Keratinocyte (primary cell): Measurements from ENCODE around the gene FTCD. TPM values are rescaled to one million over a fixed set of nuclear protein-coding genes. Genes with fewer than 3 reads are reported as not detected.

Experiments
- DNase-seq: peaks from one replicate; pipeline ENCODE4 v3.0.0-alpha.2; 2011; ENCODE audit warnings: low read depth, missing footprints, low spot score
- FAIRE-seq: peaks from 2 replicates; lab custom pipeline; 2011; peaks lifted over from hg19 to GRCh38; lab: Jason Lieb, UNC
- H2AFZ ChIP-seq: 2 replicates; pipeline ENCODE4 v1.6.0; 2012; ENCODE audit warnings: low read length, control low read depth, inconsistent platforms; ENCODE audit not compliant: control insufficient read depth
- H3K27ac ChIP-seq: 2 replicates; pipeline ENCODE4 v1.5.1; 2011; ENCODE audit warnings: low read length; ENCODE audit not compliant: control insufficient read depth, insufficient read depth
- H3K27me3 ChIP-seq: 3 replicates; pipeline ENCODE4 v1.6.0; 2011; ENCODE audit warnings: low read length; ENCODE audit not compliant: control insufficient read depth, insufficient read depth; ENCODE audit errors: extremely low read depth
- H3K36me3 ChIP-seq, 2 experiments: 2 replicates in 1 of 2; 3 replicates in 1 of 2; pipeline ENCODE4 v1.5.1; 2011; ENCODE audit warnings: low read length in 2 of 2, mild to moderate bottlenecking in 1 of 2; ENCODE audit not compliant: control insufficient read depth in 2 of 2, insufficient read depth in 2 of 2; ENCODE audit errors: extremely low read depth in 1 of 2
- H3K4me1 ChIP-seq: 3 replicates; pipeline ENCODE4 v1.5.1; 2011; ENCODE audit warnings: low read length; ENCODE audit not compliant: control insufficient read depth, insufficient read depth; ENCODE audit errors: extremely low read depth
- H3K4me2 ChIP-seq: 3 replicates; pipeline ENCODE4 v1.6.0; 2011; ENCODE audit warnings: low read depth, low read length; ENCODE audit not compliant: control insufficient read depth, insufficient read depth; ENCODE audit errors: extremely low read depth
- H3K4me3 ChIP-seq, 3 experiments: fragments of 200-600 bp in 1 of 3; sonication (generic) in 1 of 3; 2 replicates in 2 of 3; 3 replicates in 1 of 3; pipeline ENCODE4 v1.5.1; 2011 to 2016; ENCODE audit warnings: low read length in 3 of 3, mild to moderate bottlenecking in 3 of 3, control low read depth in 2 of 3, inconsistent platforms in 1 of 3, low read depth in 1 of 3, mixed read lengths in 1 of 3, mixed run types in 1 of 3, moderate library complexity in 1 of 3; ENCODE audit not compliant: control insufficient read depth in 2 of 3, insufficient read depth in 2 of 3; ENCODE audit errors: extremely low read depth in 1 of 3
- H3K79me2 ChIP-seq: 2 replicates; pipeline ENCODE4 v1.6.0; 2012; ENCODE audit warnings: low read length; ENCODE audit not compliant: control insufficient read depth, insufficient read depth
- H3K9ac ChIP-seq: 3 replicates; pipeline ENCODE4 v1.6.0; 2011; ENCODE audit warnings: low read length; ENCODE audit not compliant: control insufficient read depth, insufficient read depth; ENCODE audit errors: extremely low read depth
- H3K9me1 ChIP-seq: 3 replicates; pipeline ENCODE4 v1.6.0; 2011; ENCODE audit warnings: low read length; ENCODE audit not compliant: control insufficient read depth, insufficient read depth; ENCODE audit errors: extremely low read depth
- H3K9me3 ChIP-seq: 2 replicates; pipeline ENCODE4 v1.5.1; 2012; ENCODE audit warnings: low read depth, low read length; ENCODE audit not compliant: control insufficient read depth
- H4K20me1 ChIP-seq: 3 replicates; pipeline ENCODE4 v1.6.0; 2011; ENCODE audit warnings: low read length; ENCODE audit not compliant: control insufficient read depth, insufficient read depth; ENCODE audit errors: extremely low read depth
- CTCF ChIP-seq, 3 experiments: IDR thresholded peaks in 1 of 3; conservative IDR thresholded peaks in 1 of 3; optimal IDR thresholded peaks in 1 of 3; 2 replicates in 2 of 3; 3 replicates in 1 of 3; pipeline versions ENCODE3 to v1.5.1; 2011; ENCODE audit warnings: low read length in 3 of 3, mild to moderate bottlenecking in 3 of 3, moderate library complexity in 2 of 3, control low read depth in 1 of 3, inconsistent platforms in 1 of 3; ENCODE audit not compliant: insufficient read depth in 2 of 3; ENCODE audit errors: extremely low read depth in 1 of 3
- EZH2 ChIP-seq: IDR thresholded peaks from one replicate; pipeline ENCODE4 v1.6.1; 2012; ENCODE audit warnings: inconsistent platforms, mild to moderate bottlenecking, low read length, moderate library complexity
- dilution Hi-C: fragments of 300-500 bp; cut with MboI; formaldehyde crosslinking; loops from one replicate; pipeline ENCODE4 v1.7.0; 2020; ENCODE audit warnings: low sequenced_read_pairs; ENCODE audit not compliant: extremely low pct_ligation_motif_present
- polyA plus RNA-seq, 5 experiments: library from polyadenylated mRNA; depleted of rRNA in 3 of 5; stranded (reverse) in 3 of 5; stranded (forward) in 1 of 5; unstranded in 1 of 5; fragments of >200 nt; gene quantifications; 1 replicate in 1 of 5; 2 replicates in 3 of 5; 3 replicates in 1 of 5; pipeline versions ENCODE4 v1.2.1 to v1.2.3, GENCODE V29; 2011 to 2012; ENCODE audit warnings: missing spikeins in 2 of 5, low read depth in 1 of 5, low replicate concordance in 1 of 5

FTCD gene
- polyA plus RNA-seq, 1 donor (not counting 4 experiments of a cell fraction or from before 2014, with no cell fraction given), result not detected

GRCh38 chr21:46091118-46091517 is 64.3 kb downstream of the FTCD start:
- no peaks in the 10 kb centered on the region for H3K36me3 ChIP-seq
- no peak for TF ChIP-seq EZH2
- no peak for TF ChIP-seq CTCF (optimal IDR thresholded peaks at IDR 0.05 in 1 of 3, IDR thresholded peaks at IDR 0.05 in 1 of 3, conservative IDR thresholded peaks at IDR 0.05 in 1 of 3; ENCODE audit: extremely low read depth in 1 of 3, insufficient read depth in 2 of 3, low read length in 3 of 3)
- no peak overlapping the region for H3K4me2 ChIP-seq
- dilution Hi-C loops, result no loop called here
- no peak overlapping the region for H3K4me3 ChIP-seq
- no peak for DNase-seq
- no peaks in the 10 kb centered on the region for H4K20me1 ChIP-seq
- FAIRE-seq, result no peak
- no peaks in the 10 kb centered on the region for H3K4me1 ChIP-seq
- no peaks in the 10 kb centered on the region for H3K79me2 ChIP-seq
- no peak overlapping the region for H3K27ac ChIP-seq
- peaks cover 4% of the 10 kb centered on the region for H3K9me3 ChIP-seq
- no peak overlapping the region for H3K9ac ChIP-seq
- peaks cover 8% of the 10 kb centered on the region for H3K27me3 ChIP-seq
- no peaks in the 10 kb centered on the region for H3K9me1 ChIP-seq
- no peak overlapping the region for H2AFZ ChIP-seq

GRCh38 chr21:46089285-46089684 is 66.1 kb downstream of the FTCD start:
- TF ChIP-seq EZH2 (no peak), CTCF (optimal IDR thresholded peaks at IDR 0.05 in 1 of 3, IDR thresholded peaks at IDR 0.05 in 1 of 3, conservative IDR thresholded peaks at IDR 0.05 in 1 of 3; ENCODE audit: extremely low read depth in 1 of 3, insufficient read depth in 2 of 3, low read length in 3 of 3) (no peak)
- Histone ChIP-seq H3K4me3 (no peak overlapping the region), H3K4me2 (no peak overlapping the region), H4K20me1 (no peaks in the 10 kb centered on the region), H3K27ac (no peak overlapping the region), H3K9me3 (peaks cover 4% of the 10 kb centered on the region), H3K36me3 (no peaks in the 10 kb centered on the region), H3K9ac (no peak overlapping the region), H3K9me1 (no peaks in the 10 kb centered on the region), H3K27me3 (peaks cover 16% of the 10 kb centered on the region), H2AFZ (no peak overlapping the region), H3K79me2 (no peaks in the 10 kb centered on the region), H3K4me1 (no peaks in the 10 kb centered on the region)
- FAIRE-seq, result no peak
- dilution Hi-C loops, result no loop called here
- DNase-seq, result no peak
